22Rv1 (cell line): ENCODE results near the gene ENTPD6.
"Not testable (repeated sequence)": the region's sequence is repeated elsewhere in the genome, so short reads cannot be mapped to it uniquely, and the experiment has no call there.

Experiments used
- H3K27ac ChIP-seq: fragments of 450-650 bp; 2 replicates; pipeline ENCODE4 v1.5.1; 2017
- ZFX ChIP-seq: fragments of 450-650 bp; IDR thresholded peaks from 2 replicates; pipeline ENCODE4 v1.6.1; 2017; ENCODE audit warnings: antibody characterized with exemption, borderline replicate concordance
- TF ChIP-seq, protein P1 (sequence below): fragments of 450-650 bp; IDR thresholded peaks from 2 replicates; pipeline ENCODE4 v1.5.1; 2017; ENCODE audit warnings: mild to moderate bottlenecking

Gene ENTPD6

GRCh38 chr20:25158043-25158442 lies 37.5 kb upstream of the ENTPD6 start:
- H3K27ac ChIP-seq, result no peak overlapping the region
- TF ChIP-seq, protein P1, sequence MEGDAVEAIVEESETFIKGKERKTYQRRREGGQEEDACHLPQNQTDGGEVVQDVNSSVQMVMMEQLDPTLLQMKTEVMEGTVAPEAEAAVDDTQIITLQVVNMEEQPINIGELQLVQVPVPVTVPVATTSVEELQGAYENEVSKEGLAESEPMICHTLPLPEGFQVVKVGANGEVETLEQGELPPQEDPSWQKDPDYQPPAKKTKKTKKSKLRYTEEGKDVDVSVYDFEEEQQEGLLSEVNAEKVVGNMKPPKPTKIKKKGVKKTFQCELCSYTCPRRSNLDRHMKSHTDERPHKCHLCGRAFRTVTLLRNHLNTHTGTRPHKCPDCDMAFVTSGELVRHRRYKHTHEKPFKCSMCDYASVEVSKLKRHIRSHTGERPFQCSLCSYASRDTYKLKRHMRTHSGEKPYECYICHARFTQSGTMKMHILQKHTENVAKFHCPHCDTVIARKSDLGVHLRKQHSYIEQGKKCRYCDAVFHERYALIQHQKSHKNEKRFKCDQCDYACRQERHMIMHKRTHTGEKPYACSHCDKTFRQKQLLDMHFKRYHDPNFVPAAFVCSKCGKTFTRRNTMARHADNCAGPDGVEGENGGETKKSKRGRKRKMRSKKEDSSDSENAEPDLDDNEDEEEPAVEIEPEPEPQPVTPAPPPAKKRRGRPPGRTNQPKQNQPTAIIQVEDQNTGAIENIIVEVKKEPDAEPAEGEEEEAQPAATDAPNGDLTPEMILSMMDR, result no peak
- no peak for TF ChIP-seq ZFX

- TF ChIP-seq, protein P1, result no peak
- TF ChIP-seq ZFX, result no peak
- no peak overlapping the region for H3K27ac ChIP-seq
Observed at GRCh38 chr20:25160467-25160866, 35.0 kb upstream of the ENTPD6 start.

DNA sequence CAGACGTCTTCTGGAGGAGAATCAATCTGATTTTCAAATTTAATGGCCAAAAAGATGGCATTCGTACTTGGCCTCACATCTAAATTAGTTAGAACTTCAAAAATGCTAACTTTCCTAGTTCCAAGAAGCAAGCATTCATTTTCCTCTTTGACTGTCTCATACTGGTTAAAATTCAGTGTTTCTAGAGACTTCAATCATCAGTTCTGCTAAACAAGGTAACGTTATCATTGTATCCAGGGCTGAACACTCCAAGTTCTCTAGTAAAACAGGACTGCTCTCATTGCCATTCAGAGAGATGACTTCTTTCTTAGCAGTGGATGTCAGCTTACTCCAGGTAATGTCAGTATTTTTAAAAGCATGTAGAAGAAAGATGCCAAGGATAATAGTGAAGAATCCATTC lies 34.6 kb upstream of the ENTPD6 start:
- no peak for TF ChIP-seq ZFX
- no peak overlapping the region for H3K27ac ChIP-seq

- no peak for TF ChIP-seq ZFX
- TF ChIP-seq, protein P1, result no peak
- H3K27ac ChIP-seq, result no peak overlapping the region
Observed at GRCh38 chr20:25165128-25165527, 30.4 kb upstream of the ENTPD6 start.

- not testable (repeated sequence) for H3K27ac ChIP-seq
Observed at GRCh38 chr20:25166105-25166782, 29.3 kb upstream of the ENTPD6 start.

DNA sequence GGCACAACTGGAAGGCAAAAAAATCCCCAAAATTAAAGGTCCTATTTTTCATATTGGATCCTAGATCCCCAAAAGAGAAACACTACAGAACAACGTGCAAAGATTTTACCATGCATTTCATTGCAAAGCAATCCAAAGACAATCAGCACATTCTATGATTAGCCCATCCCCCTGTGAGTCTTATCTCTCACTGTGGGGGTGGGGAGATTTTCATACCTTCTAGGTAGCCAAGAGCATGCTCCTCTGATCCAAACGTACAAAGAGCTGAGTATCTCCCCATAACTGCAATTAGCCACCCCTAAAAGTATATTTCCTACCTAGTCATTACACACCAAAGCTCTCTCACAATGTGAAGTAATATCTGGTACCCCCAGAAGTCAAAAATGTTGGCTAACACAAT lies 22.2 kb upstream of the ENTPD6 start:
- no peak overlapping the region for H3K27ac ChIP-seq

DNA sequence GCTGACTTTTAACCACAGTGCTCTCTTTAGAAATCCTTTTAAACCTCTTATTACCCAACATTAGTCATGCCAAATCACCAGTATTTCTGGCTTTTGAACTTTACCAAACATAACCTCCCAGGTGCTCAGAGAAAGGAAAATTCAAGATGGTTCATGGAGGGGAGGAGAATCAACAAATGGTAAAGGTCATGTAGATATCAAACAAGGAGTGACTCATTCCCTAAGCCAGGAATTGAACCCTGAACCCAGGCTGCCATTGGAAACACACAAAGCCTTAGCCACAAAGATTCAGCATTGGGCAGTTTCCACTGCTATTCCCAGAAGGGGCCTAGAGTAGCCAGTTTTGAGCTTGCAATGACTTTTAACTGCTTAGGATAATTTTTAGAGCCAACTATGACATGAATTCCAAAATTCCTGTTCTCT lies 21.6 kb upstream of the ENTPD6 start:
- no peak for TF ChIP-seq ZFX
- TF ChIP-seq, protein P1, result no peak
- no peak overlapping the region for H3K27ac ChIP-seq

More for the DNA sequence above, 22.2 kb upstream of the ENTPD6 start:
- no peak for TF ChIP-seq ZFX
- TF ChIP-seq, protein P1, result no peak

DNA sequence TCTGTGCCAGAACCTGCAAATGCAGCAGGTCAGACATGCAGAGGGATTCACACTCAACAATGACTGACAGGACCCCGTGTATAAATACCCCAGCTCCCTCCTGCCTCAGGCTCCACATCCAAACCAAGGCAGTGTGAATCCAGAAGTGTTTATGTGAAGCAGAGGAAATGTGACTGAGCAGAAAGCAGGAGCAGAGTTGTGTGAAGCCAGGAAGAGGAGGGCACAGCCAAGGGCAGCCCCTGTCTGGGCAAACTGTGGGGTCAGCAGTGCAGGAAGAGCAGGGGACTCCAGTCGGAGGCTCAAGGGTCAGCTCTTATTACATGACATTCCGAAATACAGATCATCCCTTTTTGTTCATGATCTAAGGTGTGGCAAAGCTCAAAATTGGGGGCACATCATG lies 19.3 kb upstream of the ENTPD6 start:
- TF ChIP-seq, protein P1, result no peak
- TF ChIP-seq ZFX, result no peak
- H3K27ac ChIP-seq, result no peak overlapping the region
